ENCODE results near the gene SCAP. TPM values are rescaled to one million over a fixed set of nuclear protein-coding genes. Genes with fewer than 3 reads are reported as not detected.

Gene SCAP
- total RNA-seq, 1 donor from 2014 or later: 84.3 TPM

DNA sequence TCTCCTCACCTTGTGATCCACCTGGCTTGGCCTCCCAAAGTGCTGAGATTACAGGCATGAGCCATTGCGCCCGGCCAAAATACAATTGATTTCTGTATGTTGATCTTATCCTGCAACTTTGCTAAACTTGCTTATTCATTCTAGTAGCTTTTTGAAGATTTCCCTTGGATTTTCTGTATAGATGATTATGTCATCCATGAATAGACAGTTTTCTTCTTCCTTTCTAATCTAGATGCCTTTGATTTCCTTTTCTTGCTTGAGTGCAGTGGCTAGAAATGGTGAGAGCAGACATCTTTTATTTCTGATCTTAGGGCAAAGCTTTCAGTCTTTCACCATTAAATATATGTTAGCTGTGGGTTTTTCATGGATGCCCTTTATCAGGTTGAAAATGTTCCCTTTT, 42.2 kb upstream of the SCAP start:
- no peak overlapping the region for H3K27ac Mint-ChIP-seq
- no peak overlapping the region for H3K4me3 Mint-ChIP-seq
- TF ChIP-seq, protein P1, sequence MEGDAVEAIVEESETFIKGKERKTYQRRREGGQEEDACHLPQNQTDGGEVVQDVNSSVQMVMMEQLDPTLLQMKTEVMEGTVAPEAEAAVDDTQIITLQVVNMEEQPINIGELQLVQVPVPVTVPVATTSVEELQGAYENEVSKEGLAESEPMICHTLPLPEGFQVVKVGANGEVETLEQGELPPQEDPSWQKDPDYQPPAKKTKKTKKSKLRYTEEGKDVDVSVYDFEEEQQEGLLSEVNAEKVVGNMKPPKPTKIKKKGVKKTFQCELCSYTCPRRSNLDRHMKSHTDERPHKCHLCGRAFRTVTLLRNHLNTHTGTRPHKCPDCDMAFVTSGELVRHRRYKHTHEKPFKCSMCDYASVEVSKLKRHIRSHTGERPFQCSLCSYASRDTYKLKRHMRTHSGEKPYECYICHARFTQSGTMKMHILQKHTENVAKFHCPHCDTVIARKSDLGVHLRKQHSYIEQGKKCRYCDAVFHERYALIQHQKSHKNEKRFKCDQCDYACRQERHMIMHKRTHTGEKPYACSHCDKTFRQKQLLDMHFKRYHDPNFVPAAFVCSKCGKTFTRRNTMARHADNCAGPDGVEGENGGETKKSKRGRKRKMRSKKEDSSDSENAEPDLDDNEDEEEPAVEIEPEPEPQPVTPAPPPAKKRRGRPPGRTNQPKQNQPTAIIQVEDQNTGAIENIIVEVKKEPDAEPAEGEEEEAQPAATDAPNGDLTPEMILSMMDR (IDR thresholded peaks at IDR 0.05): no peak
- no peaks in the 10 kb centered on the region for H3K9me3 Mint-ChIP-seq
- ATAC-seq (ENCODE audit: low read depth) (no peak), DNase-seq (no peak)
- ChIA-PET POLR2A (no interaction called here), CTCF (interaction anchor here (1.0 kb wide), 1 partner anchor 307 kb away, joined by 3 read pairs; no protein-coding TSS in a partner anchor)
- H3K27me3 Mint-ChIP-seq: no peaks in the 10 kb centered on the region
- H3K4me1 Mint-ChIP-seq: peaks cover 10% of the 10 kb centered on the region
- H3K36me3 Mint-ChIP-seq (ENCODE audit: low read depth): peaks cover 4% of the 10 kb centered on the region
- intact Hi-C loops (cut with micrococcal nuclease): loop anchor here (10.0 kb wide), 1 partner anchor 543 kb away; the partner anchor contains the start of genes CCDC12 and NBEAL2

DNA sequence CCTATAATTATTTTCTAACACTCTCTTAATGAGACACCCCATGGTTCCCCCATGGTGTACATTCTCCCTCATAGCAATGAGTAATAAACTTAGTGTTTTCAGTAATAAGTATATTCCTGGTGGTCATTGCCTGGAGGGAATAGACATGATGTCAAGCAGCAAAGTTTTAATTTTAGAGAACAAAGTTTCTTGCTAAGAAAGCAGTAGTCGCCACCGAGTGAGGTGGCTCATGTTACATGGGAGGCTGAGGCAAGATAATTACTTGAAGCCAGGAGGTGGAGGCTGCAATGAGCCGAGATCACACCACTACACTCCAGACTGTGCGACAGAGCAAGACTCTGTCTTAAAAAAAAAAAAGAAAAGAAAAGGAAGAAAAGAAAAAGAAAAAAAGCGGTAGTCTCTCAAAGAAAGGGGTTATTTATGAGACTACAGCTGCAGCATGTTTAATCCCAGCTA, 40.2 kb upstream of the SCAP start:
- POLR2A ChIA-PET: interaction anchor here (1.0 kb wide), 1 partner anchor 39 kb away, joined by 3 read pairs; no protein-coding TSS in a partner anchor
- H3K4me3 Mint-ChIP-seq: no peak overlapping the region
- H3K9me3 Mint-ChIP-seq: no peaks in the 10 kb centered on the region
- DNase-seq: no peak
- intact Hi-C loops (cut with micrococcal nuclease): loop anchor here (10.0 kb wide), 1 partner anchor 541 kb away; the partner anchor contains the start of genes CCDC12 and NBEAL2
- ATAC-seq (ENCODE audit: low read depth): no peak
- no peaks in the 10 kb centered on the region for H3K27me3 Mint-ChIP-seq
- no peak overlapping the region for H3K27ac Mint-ChIP-seq
- peaks cover 18% of the 10 kb centered on the region for H3K4me1 Mint-ChIP-seq
- CTCF ChIA-PET: interaction anchor here (1.6 kb wide), 1 partner anchor 95 kb away, joined by 7 read pairs; no protein-coding TSS in a partner anchor
- H3K36me3 Mint-ChIP-seq (ENCODE audit: low read depth): peaks cover 9% of the 10 kb centered on the region
- TF ChIP-seq, protein P1 (IDR thresholded peaks at IDR 0.05): no peak

DNA sequence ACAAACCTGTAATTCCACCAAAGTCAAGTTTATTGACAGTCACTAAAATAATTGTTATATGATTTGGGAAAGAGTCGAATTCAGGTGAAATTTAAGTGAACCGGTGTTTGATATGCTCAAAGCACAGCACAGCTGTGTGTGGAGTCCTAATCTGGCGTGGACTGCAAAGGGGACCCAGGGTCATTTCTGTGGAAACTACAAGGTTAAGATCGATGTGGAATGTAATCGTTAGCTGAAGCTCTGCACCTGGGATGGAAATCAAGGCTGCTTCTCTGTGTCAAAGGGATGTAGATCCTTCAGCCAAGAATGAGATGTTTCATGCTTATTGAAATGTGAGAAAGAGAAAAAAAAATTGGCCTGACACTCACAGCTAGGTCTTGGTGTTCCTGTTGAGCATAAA, 39.4 kb upstream of the SCAP start:
- Mint-ChIP-seq H3K9me3 (no peaks in the 10 kb centered on the region), H3K27ac (peak overlapping the region; percentile 57), H3K4me1 (peaks cover 18% of the 10 kb centered on the region), H3K4me3 (peak overlapping the region; percentile 55), H3K27me3 (no peaks in the 10 kb centered on the region), H3K36me3 (ENCODE audit: low read depth) (peaks cover 13% of the 10 kb centered on the region)
- DNase-seq (no peak), ATAC-seq (ENCODE audit: low read depth) (no peak)
- ChIA-PET CTCF (interaction anchor here (1.6 kb wide), 1 partner anchor 94 kb away, joined by 7 read pairs; no protein-coding TSS in a partner anchor), POLR2A (interaction anchor here (0.7 kb wide), 2 partner anchors 266 to 499 kb away, joined by 3 read pairs; no protein-coding TSS in a partner anchor)
- intact Hi-C loops (cut with micrococcal nuclease): loop anchor here (10.0 kb wide), 1 partner anchor 540 kb away; the partner anchor contains the start of genes CCDC12 and NBEAL2
- TF ChIP-seq, protein P1 (IDR thresholded peaks at IDR 0.05): no peak

DNA sequence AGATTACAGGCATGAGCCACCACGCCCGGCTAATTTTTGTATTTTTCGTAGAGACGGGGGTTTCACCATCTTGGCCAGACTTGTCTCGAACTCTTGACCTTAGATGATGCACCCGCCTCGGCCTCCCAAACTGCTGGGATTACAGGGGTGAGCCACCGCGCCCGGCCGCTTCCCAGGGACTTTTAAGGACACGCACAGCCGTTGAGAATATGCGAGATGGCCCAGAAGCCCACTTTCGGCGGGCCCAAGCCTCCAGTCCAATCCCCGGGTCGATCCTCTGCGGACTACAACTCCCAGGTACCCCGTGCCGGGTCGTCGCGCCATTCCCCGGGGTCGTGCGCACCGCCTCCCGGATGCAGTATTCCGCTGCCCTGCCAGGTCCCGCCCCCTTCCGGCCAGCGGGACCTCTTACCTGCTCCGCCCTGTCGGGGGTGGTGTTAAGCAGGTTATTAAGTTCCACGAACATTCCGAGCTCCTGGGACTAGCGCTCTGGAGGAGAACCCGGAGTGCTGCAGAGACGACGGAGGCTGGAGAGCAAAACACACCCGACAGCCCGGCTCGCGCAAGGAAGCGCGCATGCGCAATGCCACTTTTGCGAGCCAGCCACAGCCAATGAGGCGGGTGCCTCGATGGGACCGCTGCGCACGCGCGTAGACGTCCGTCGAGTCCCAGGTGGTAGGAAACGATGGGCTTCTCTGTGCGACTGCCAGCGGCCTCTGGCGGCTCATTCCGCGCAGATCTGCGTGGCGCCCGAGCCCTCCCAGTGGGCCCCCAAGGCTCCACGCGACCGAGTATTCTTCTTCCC, 37.6 kb upstream of the SCAP start, which contains the start of gene ELP6:
Gene ELP6, minus strand, starts transcription at position 588 of the 805 bp plus-strand sequence. Its CDS starts 122 bp downstream, at position 466.
- Mint-ChIP-seq H3K27ac (peak within 1 kb of the TSS; percentile 99), H3K27me3 (no peaks in the 10 kb centered on the region), H3K9me3 (no peaks in the 10 kb centered on the region), H3K4me3 (peak within 1 kb of the TSS; percentile 98), H3K4me1 (peaks cover 18% of the 10 kb centered on the region), H3K36me3 (ENCODE audit: low read depth) (peaks cover 27% of the 10 kb centered on the region)
- ChIA-PET POLR2A (interaction anchor here (0.6 to 2.3 kb wide), 8 partner anchors 22 to 268 kb away, joined by 3 to 15 read pairs (median 5); partner anchors contain the start of genes PTPN23 and SMARCC1), CTCF (interaction anchor here (1.2 to 1.6 kb wide), 2 partner anchors 9 to 92 kb away, joined by 4 to 8 read pairs; no protein-coding TSS in a partner anchor)
- TF ChIP-seq, protein P1 (IDR thresholded peaks at IDR 0.05): no peak
- ATAC-seq (ENCODE audit: low read depth): peak; percentile 93
- DNase-seq: peak; percentile 95
- intact Hi-C loops (cut with micrococcal nuclease): loop anchor here (1.0 to 10.0 kb wide), 8 partner anchors 38 to 927 kb away; partner anchors contain the start of genes CCDC12, CCDC51, DHX30 and NBEAL2
